A549 (cell line): Measurements from ENCODE around the gene ATF7IP2.

ENCODE experiments used
- BHLHE40 ChIP-seq: IDR thresholded peaks from 2 replicates; pipeline ENCODE4 v1.6.1; 2012; ENCODE audit warnings: low read depth, low read length, inconsistent platforms
- CTCF ChIP-seq: fragments of >200 bp; sonication (Bioruptor Twin); formaldehyde crosslinking; IDR thresholded peaks from 3 replicates; pipeline ENCODE4 v1.5.1; 2016
- EP300 ChIP-seq, 2 experiments: fragments of >200 bp; sonication (Bioruptor Twin); formaldehyde crosslinking; IDR thresholded peaks; 2 replicates in 1 of 2; 3 replicates in 1 of 2; pipeline ENCODE4 v1.6.1; 2016 to 2017
- HOXA7 ChIP-seq: fragments of 250-450 bp; sonication (Bioruptor Pico); IDR thresholded peaks from 2 replicates; pipeline ENCODE4 v1.5.0; 2020; ENCODE audit warnings: mild to moderate bottlenecking, moderate library complexity
- JUN ChIP-seq, 2 experiments: fragments of >200 bp; sonication (Bioruptor Twin); formaldehyde crosslinking; IDR thresholded peaks; 2 replicates in 1 of 2; 3 replicates in 1 of 2; pipeline ENCODE4 v1.6.1; 2016 to 2017
- JUNB ChIP-seq: fragments of >200 bp; sonication (Bioruptor Twin); formaldehyde crosslinking; IDR thresholded peaks from 2 replicates; pipeline ENCODE4 v1.6.1; 2016
- KDM1A ChIP-seq: fragments of 200-600 bp; sonication (generic); IDR thresholded peaks from 2 replicates; pipeline ENCODE4 v1.6.1; 2016; ENCODE audit warnings: low read depth, mild to moderate bottlenecking
- MAZ ChIP-seq: fragments of 150-350 bp; IDR thresholded peaks from 2 replicates; pipeline ENCODE4 v1.6.1; 2014; ENCODE audit warnings: antibody characterized with exemption, low read depth, low read length, borderline replicate concordance
- POLR2A ChIP-seq: IDR thresholded peaks from 2 replicates; pipeline ENCODE4 v1.6.1; 2012; ENCODE audit warnings: mild to moderate bottlenecking, low read length
- RFX5 ChIP-seq: fragments of 450-650 bp; IDR thresholded peaks from 2 replicates; pipeline ENCODE4 v1.7.1; 2014; ENCODE audit warnings: antibody characterized with exemption, mild to moderate bottlenecking, moderate library complexity
- RNF2 ChIP-seq: fragments of 200-600 bp; sonication (generic); IDR thresholded peaks from 2 replicates; pipeline ENCODE4 v1.6.1; 2016; ENCODE audit warnings: low read depth, mild to moderate bottlenecking, antibody characterized with exemption, moderate library complexity, borderline replicate concordance
- ZNF302 ChIP-seq: fragments of 250-450 bp; sonication (Bioruptor Pico); IDR thresholded peaks from 2 replicates; pipeline ENCODE4 v1.9.0; 2021; ENCODE audit warnings: inconsistent platforms, mild to moderate bottlenecking, moderate library complexity
- TF ChIP-seq, protein P1 (sequence below): IDR thresholded peaks from 2 replicates; pipeline ENCODE4 v1.6.1; 2012

DNA sequence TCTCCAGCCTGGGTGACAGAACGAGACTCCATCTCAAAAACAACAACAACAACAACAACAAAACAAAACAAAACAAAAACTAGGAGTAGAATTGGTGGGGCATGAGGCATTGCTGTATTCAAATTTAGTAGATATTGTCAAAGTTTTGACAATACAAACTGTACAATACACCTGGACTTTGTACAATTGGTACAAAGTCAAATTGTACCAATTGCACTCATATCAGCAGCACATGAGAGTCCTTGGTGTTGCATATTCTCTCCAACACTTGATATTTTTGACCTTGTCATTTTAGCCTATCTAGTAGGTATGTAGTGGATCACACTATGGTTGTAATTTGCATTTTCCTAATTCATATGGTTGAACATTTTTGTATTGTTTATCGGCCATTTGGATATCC, 14.3 kb upstream of the ATF7IP2 start:
- TF ChIP-seq EP300 (IDR thresholded peaks at IDR 0.05) (no peak), HOXA7 (no peak), RFX5 (no peak), ZNF302 (no peak), CTCF (no peak), MAZ (no peak), JUN (IDR thresholded peaks at IDR 0.05) (no peak), BHLHE40 (no peak), POLR2A (no peak), KDM1A (no peak), JUNB (no peak), RNF2 (no peak)
- TF ChIP-seq, protein P1, sequence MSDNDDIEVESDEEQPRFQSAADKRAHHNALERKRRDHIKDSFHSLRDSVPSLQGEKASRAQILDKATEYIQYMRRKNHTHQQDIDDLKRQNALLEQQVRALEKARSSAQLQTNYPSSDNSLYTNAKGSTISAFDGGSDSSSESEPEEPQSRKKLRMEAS: no peak
